Chondrocyte (in vitro differentiated cells): ENCODE measurements around the gene IZUMO1. TPM values are rescaled to one million over a fixed set of nuclear protein-coding genes. Genes with fewer than 3 reads are reported as not detected.

Experiments
- DNase-seq: peaks from one replicate; pipeline ENCODE4 v3.0.0; 2021; ENCODE audit warnings: mixed read lengths, low spot score
- H3K27ac Mint-ChIP-seq: one replicate; pipeline ENCODE4 v1.8.0; 2021; ENCODE audit warnings: mild to moderate bottlenecking, moderate library complexity, mixed read lengths; ENCODE audit not compliant: unreplicated experiment
- H3K27me3 Mint-ChIP-seq: 2 replicates; pipeline ENCODE4 v1.8.0; 2021; ENCODE audit warnings: low read depth, mixed read lengths
- H3K36me3 Mint-ChIP-seq: 2 replicates; pipeline ENCODE4 v1.8.0; 2021; ENCODE audit warnings: low read depth, mixed read lengths
- H3K4me1 Mint-ChIP-seq: 2 replicates; pipeline ENCODE4 v1.8.0; 2021; ENCODE audit warnings: low read depth, mild to moderate bottlenecking, mixed read lengths
- H3K4me3 Mint-ChIP-seq: one replicate; pipeline ENCODE4 v1.8.0; 2021; ENCODE audit warnings: mild to moderate bottlenecking, moderate library complexity, mixed read lengths; ENCODE audit not compliant: unreplicated experiment
- H3K9me3 Mint-ChIP-seq: 2 replicates; pipeline ENCODE4 v1.8.0; 2021; ENCODE audit warnings: low read depth, mixed read lengths
- CTCF ChIP-seq: fragments of 200-600 bp; sonication (generic); IDR thresholded peaks from 2 replicates; pipeline ENCODE4 v1.5.0; 2021; ENCODE audit warnings: antibody characterized with exemption, mild to moderate bottlenecking, moderate library complexity
- total RNA-seq: library from RNA; stranded (reverse); gene quantifications from 3 replicates; pipeline ENCODE4 v1.2.1, GENCODE V29; 2021

Gene IZUMO1
- total RNA-seq, 1 donor from 2014 or later, result not detected

- no peaks in the 10 kb centered on the region for H3K9me3 Mint-ChIP-seq
- TF ChIP-seq CTCF, result no peak
- peaks cover 29% of the 10 kb centered on the region for H3K4me1 Mint-ChIP-seq
- H3K36me3 Mint-ChIP-seq, result no peaks in the 10 kb centered on the region
- no peak for DNase-seq
- no peak overlapping the region for H3K4me3 Mint-ChIP-seq
- no peaks in the 10 kb centered on the region for H3K27me3 Mint-ChIP-seq
- no peak overlapping the region for H3K27ac Mint-ChIP-seq
These were observed 35.5 kb downstream of the IZUMO1 start for GRCh38 chr19:48711106-48711662.

DNA sequence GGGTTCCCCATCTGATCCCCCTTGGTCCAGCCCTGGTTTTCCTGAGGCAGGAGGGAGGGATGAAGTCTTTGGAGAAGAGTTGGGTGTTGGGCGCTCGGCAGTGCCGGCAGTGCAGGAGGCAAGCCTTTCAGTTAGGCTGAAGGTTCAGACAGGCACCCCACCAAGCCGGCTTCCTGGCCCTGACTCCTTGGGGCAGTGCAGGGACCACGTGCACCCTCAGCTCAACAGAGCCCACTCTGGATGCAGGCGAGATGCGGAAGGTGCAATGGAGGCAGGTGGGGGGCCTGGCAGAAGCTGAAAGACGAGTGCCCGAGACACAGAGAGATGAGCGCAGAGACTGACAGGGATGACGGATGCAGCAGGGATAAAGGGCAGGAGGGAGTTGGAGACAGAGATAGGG, 38.2 kb downstream of the IZUMO1 start:
- Mint-ChIP-seq H3K4me3 (no peak overlapping the region), H3K4me1 (peaks cover 8% of the 10 kb centered on the region), H3K36me3 (peaks cover 3% of the 10 kb centered on the region), H3K9me3 (no peaks in the 10 kb centered on the region), H3K27me3 (no peaks in the 10 kb centered on the region), H3K27ac (no peak overlapping the region)
- DNase-seq, result no peak
- TF ChIP-seq CTCF, result no peak

DNA sequence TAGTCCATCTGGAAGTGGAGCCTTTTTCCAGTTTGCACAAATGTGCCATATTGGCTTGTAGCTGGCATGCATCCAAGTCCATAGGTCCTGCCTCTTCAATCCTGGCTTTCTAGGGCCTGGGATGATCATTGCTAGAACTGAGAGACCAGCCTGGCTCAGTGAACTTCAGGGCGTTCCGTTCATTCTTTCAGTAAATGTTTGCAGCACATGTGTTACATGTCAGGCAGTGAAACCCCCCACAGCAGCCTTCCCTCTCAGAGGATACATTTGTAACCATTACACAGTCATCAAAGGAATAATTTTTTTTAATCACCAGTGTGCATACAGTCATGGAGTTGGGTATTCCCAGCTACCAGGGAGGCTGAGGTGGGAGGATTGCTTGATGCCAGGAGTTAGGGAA, 41.3 kb downstream of the IZUMO1 start:
- DNase-seq, result no peak
- Mint-ChIP-seq H3K36me3 (peaks cover 5% of the 10 kb centered on the region), H3K9me3 (no peaks in the 10 kb centered on the region), H3K4me1 (no peaks in the 10 kb centered on the region), H3K27ac (no peak overlapping the region), H3K27me3 (no peaks in the 10 kb centered on the region), H3K4me3 (no peak overlapping the region)
- TF ChIP-seq CTCF, result no peak

DNA sequence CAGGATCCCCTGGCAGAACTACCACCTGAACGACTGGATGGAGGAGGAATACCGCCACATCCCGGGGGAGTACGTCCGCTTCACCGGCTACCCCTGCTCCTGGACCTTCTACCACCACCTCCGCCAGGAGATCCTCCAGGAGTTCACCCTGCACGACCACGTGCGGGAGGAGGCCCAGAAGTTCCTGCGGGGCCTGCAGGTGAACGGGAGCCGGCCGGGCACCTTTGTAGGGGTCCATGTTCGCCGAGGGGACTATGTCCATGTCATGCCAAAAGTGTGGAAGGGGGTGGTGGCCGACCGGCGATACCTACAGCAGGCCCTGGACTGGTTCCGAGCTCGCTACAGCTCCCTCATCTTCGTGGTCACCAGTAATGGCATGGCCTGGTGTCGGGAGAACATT, 43.4 kb downstream of the IZUMO1 start:
- peaks cover 5% of the 10 kb centered on the region for H3K36me3 Mint-ChIP-seq

GRCh38 chr19:48702701-48703100, 44.0 kb downstream of the IZUMO1 start:
- Mint-ChIP-seq H3K27me3 (peaks cover 3% of the 10 kb centered on the region), H3K4me3 (no peak overlapping the region), H3K9me3 (no peaks in the 10 kb centered on the region), H3K4me1 (peaks cover 4% of the 10 kb centered on the region), H3K36me3 (peaks cover 5% of the 10 kb centered on the region), H3K27ac (no peak overlapping the region)
- TF ChIP-seq CTCF, result no peak
- DNase-seq, result no peak

More for the DNA sequence above, 43.4 kb downstream of the IZUMO1 start:
- H3K4me3 Mint-ChIP-seq, result no peak overlapping the region
- H3K4me1 Mint-ChIP-seq, result no peaks in the 10 kb centered on the region
- H3K27me3 Mint-ChIP-seq, result no peaks in the 10 kb centered on the region
- no peaks in the 10 kb centered on the region for H3K9me3 Mint-ChIP-seq
- DNase-seq, result no peak
- TF ChIP-seq CTCF, result no peak
- H3K27ac Mint-ChIP-seq, result no peak overlapping the region
